Heart right ventricle (tissue), 16 donors: ENCODE data around the gene JMJD6. TPM values are rescaled to one million over a fixed set of nuclear protein-coding genes. Genes with fewer than 3 reads are reported as not detected.
"Not testable (repeated sequence)": the region's sequence is repeated elsewhere in the genome, so short reads cannot be mapped to it uniquely, and the experiment has no call there.

Experiments used
- ATAC-seq, 8 donors: fragments of 200-7000 bp; cut with Tn5 transposase; one replicate each; pipeline ENCODE4 v1.9.1; 2020; ENCODE audit warnings: mild to moderate bottlenecking in 8 of 8, moderate library complexity in 8 of 8, moderate number of reproducible peaks in 1 of 8
- DNase-seq, 2 donors: peaks; one replicate each; pipeline ENCODE4 v3.0.0-alpha.2; 2020
- H3K27ac ChIP-seq, 10 donors: fragments of 200-600 bp; sonication (generic) in 2 of 10; one replicate each; pipeline versions ENCODE4 v1.5.0 to v1.8.0; 2020 to 2022; ENCODE audit warnings: mild to moderate bottlenecking in 3 of 10
- H3K27me3 ChIP-seq, 7 donors: fragments of 200-600 bp; one replicate each; pipeline ENCODE4 v1.8.0; 2021 to 2022; ENCODE audit warnings: mild to moderate bottlenecking in 2 of 7
- H3K36me3 ChIP-seq, 9 donors: fragments of 200-600 bp; sonication (generic) in 1 of 9; one replicate each; pipeline versions ENCODE4 v1.5.0 to v1.8.0; 2020 to 2022; ENCODE audit warnings: mild to moderate bottlenecking in 2 of 9
- H3K4me1 ChIP-seq, 9 donors: fragments of 200-600 bp; sonication (generic) in 1 of 9; one replicate each; pipeline versions ENCODE4 v1.5.0 to v1.8.0; 2020 to 2022; ENCODE audit warnings: mild to moderate bottlenecking in 4 of 9
- H3K4me3 ChIP-seq, 10 donors: fragments of 200-600 bp; sonication (generic) in 2 of 10; one replicate each; pipeline versions ENCODE4 v1.5.0 to v1.8.0; 2020 to 2022; ENCODE audit warnings: mild to moderate bottlenecking in 7 of 10, moderate library complexity in 2 of 10
- H3K9me3 ChIP-seq, 11 donors: fragments of 200-600 bp in 10 of 11; sonication (generic) in 2 of 11; one replicate each; pipeline versions ENCODE4 v1.5.0 to v1.8.0; 2013 to 2022; ENCODE audit warnings: mild to moderate bottlenecking in 2 of 11, control low read depth in 1 of 11, moderate library complexity in 1 of 11
- CTCF ChIP-seq, 9 donors: fragments of 200-600 bp; sonication (generic) in 2 of 9; IDR thresholded peaks; one replicate each; pipeline versions ENCODE4 v1.5.0 to v1.8.0; 2021 to 2022; ENCODE audit warnings: antibody characterized with exemption in 9 of 9, mild to moderate bottlenecking in 5 of 9, moderate library complexity in 1 of 9
- WGBS, 2 donors: extraction: QIAGEN DNeasy Blood & Tissue Kit; methylation state at CpG; one replicate each; pipeline ENCODE4 v1.1.7; 2013; ENCODE audit warnings: inconsistent platforms in 1 of 2; 5-methylcytosine and 5-hydroxymethylcytosine counted together
- intact Hi-C, 10 donors: fragments of 100-400 bp; cut with DNase I; formaldehyde crosslinking; loops; one replicate each; pipeline versions ENCODE4 v1.11.1 to v1.14.2; 2022
- polyA plus RNA-seq, 2 donors: library from polyadenylated mRNA; stranded (reverse); fragments of 200-250 nt; gene quantifications; one replicate each; pipeline ENCODE4 v1.2.3, GENCODE V29; 2013
- total RNA-seq, 10 donors: library from RNA; stranded (reverse); fragmentation: NEBNext Ultra II Directional in 3 of 10; extraction: Animal tissue kit (Norgen Biotek cat#: 25700) in 3 of 10; gene quantifications; one replicate each; pipeline versions ENCODE4 v1.2.1 to v1.2.4, GENCODE V29; 2021 to 2023
- donor health status: Arrhythmogenic right ventricular cardiomyopathy.
- donor health status: ischemic (EF 13 %, LVEDD 7.1; RV severe dilation, severe dysfunction).
- donor health status: healthy with polysubstance abuse.
- donor health status: DM: no; HTN: yes; CAD: no.
- donor health status: DM: no; HTN: no; CAD: no.
- donor health status: ischemic (EF 25% LVEDD 6.9; RV normal size, moderate dysfunction).
- donor health status: ischemic (EF 25% LVEDD 5.7; RV mildly dilated, moderate dysfunction).
- donor health status: healthy.
- donor health status: DM: yes; HTN: yes; CAD: no.
- donor health status: Ischemic cardiomyopathy.
- donor health status: ischemic (EF 35%, LVEDD 5.7; RV mildly dilated, moderate dysfunction).
- donor health status: nonischemic (EF 11% LVEDD 7.7; RV severe dilation, severe dysfunction).
- donor health status: DM: yes; HTN: yes; CAD: no.
- donor health status: PGD.
- donor health status: ischemic (EF 29% LVEDD 5.4; RV normal size, mild dysfunction).
- donor health status: nonischemic (EF 23%, LVEDD 6.1; RV moderate dilation, normal function).

The JMJD6 gene
- total and polyA plus RNA-seq, 12 donors: 34.6 to 79.3 (median 43.2) TPM

GRCh38 chr17:76732734-76733617 is 6.6 kb upstream of the JMJD6 start:
- peaks cover 0 to 69% (median 40%) of the 10 kb centered on the region in 9 donors for H3K36me3 ChIP-seq
- DNase-seq (no peak), ATAC-seq (no peak)
- peak overlapping the region in 2 of 10 donors; percentile 17 to 93 for H3K4me3 ChIP-seq
- H3K27me3 ChIP-seq: no peaks in the 10 kb centered on the region
- intact Hi-C loops: no loop called here
- H3K4me1 ChIP-seq: peaks cover 11 to 74% (median 57%) of the 10 kb centered on the region in 9 donors
- WGBS, 2 donors: 58 to 66% methylated on average over 3 of the region's 3 CpGs
- H3K27ac ChIP-seq: peak overlapping the region in 2 of 10 donors; percentile 99
- H3K9me3 ChIP-seq: no peaks in the 10 kb centered on the region
- no peak for TF ChIP-seq CTCF (IDR thresholded peaks at IDR 0.05)

- Histone ChIP-seq H3K36me3 (peaks cover 0 to 69% (median 40%) of the 10 kb centered on the region in 9 donors), H3K4me1 (peaks cover 15 to 82% (median 65%) of the 10 kb centered on the region in 9 donors), H3K27ac (peak overlapping the region in 3 of 10 donors; percentile 12 to 99 (median 36))
- H3K4me3 ChIP-seq, H3K9me3 ChIP-seq, DNase-seq, ATAC-seq, intact Hi-C loops, H3K27me3 ChIP-seq: not testable (repeated sequence)
- WGBS, 2 donors: 90 to 92% methylated on average over 13 of the region's 13 CpGs
These were observed 5.7 kb upstream of the JMJD6 start for GRCh38 chr17:76731800-76732733.

GRCh38 chr17:76727745-76728456 is 1.5 kb upstream of the JMJD6 start:
- ATAC-seq (no peak), DNase-seq (no peak)
- TF ChIP-seq CTCF (IDR thresholded peaks at IDR 0.05): no peak
- H3K27me3 ChIP-seq: no peaks in the 10 kb centered on the region
- intact Hi-C loops: loop anchor here in 2 of 10 donors (10.0 kb wide), 2 partner anchors 53 to 183 kb away; partner anchors contain the start of gene PRCD (in 1 of the 2)
- peaks cover 0 to 62% (median 25%) of the 10 kb centered on the region in 9 donors for H3K36me3 ChIP-seq
- H3K27ac ChIP-seq: peak overlapping the region in 9 of 10 donors; percentile 96 to 100 (median 99)
- WGBS, 2 donors: 63 to 68% methylated on average over 18 of the region's 18 CpGs
- H3K9me3 ChIP-seq: no peaks in the 10 kb centered on the region
- peak overlapping the region; percentile 72 to 100 (median 88) for H3K4me3 ChIP-seq
- H3K4me1 ChIP-seq: peaks cover 13 to 79% (median 62%) of the 10 kb centered on the region in 9 donors
